Activated CD8-positive, alpha-beta memory T cell treated with anti-CD3 and anti-CD28 coated beads, Interleukin-2, amount 50 U/mL, for 4 hours (primary cell): ENCODE results near the gene PSMC3.
A peak's percentile ranks its signal among the peaks of the same experiment; 100 is the strongest.

Source experiments
- DNase-seq: peaks from one replicate; pipeline ENCODE4 v3.0.0-alpha.2; 2020

Gene PSMC3

DNA sequence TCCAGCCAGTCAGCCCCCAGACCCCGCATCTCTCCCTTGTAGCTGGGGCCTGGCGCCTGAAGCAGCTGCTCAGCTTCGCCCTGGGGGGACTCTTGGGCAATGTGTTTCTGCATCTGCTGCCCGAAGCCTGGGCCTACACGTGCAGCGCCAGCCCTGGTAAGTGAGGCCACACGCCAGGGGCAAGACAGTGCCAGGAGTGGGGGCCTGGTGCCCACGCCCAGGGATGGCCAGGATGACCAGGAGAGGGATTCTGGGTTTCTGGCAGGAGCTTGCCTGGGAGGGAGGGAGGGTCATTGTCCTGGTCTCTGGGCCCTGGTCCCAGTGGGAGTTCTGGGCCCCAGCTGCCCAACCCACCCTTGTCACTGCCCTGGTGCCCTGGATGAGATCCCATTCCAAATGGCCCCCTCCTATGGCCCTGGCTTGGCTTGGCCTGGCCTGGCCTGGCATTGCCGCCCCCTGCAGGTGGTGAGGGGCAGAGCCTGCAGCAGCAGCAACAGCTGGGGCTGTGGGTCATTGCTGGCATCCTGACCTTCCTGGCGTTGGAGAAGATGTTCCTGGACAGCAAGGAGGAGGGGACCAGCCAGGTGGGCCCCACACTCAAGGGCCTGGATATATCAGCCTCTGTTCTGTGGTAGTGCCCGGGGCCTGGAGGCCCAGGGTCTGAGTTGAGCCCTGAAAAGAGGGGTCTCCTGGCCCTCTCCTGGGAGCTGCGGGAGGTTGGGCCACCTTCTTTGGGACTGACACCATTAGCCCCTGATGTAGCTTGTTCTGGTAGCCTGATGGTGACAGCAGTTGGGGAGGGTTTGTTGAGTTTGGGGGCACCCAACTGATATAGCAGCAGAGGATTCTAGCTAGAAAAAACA lies 14.1 kb downstream of the PSMC3 start:
- DNase-seq, result peak; percentile 59

DNA sequence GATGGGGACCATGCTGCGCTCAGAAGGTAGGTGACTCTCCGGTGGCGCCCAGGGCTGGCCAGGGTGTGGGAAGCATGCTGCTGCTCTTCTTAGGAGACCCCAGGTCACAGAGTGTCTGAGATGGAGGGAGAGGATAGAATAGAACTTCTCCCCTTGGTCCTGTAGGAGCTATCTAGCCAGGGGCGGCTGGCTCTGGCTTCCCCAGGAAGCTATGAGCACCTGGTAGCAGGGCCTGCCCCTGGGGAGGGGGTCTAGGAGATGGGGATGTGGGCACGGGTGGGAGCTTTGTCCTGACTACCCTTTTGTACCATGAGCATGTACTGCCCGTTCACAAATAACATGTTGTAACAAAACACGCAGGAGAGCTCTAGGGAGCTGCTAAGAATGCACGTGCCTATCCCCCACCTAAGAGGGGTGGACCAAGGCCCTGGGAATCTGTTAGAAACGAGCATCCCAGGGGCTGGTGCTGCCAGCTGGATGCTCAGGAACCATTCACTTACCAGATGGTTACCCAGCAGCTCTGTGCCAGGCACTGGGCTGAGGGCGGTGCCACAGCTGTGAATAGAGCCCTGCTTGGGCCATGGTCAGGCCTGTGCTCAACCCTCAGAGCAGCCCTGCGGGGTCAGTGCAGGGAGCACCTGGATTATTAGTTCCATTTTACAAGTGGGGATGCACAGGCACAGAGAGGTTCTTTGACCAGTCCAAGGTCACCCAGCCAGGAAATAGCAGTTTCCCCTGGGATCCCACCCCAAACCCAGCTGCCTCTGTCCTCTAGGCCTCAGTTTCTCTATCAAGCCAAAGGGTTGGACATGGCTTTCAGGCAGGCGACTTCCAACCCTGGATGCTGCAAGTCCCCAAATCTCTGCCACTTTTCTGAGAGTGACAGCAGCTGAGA lies 15.6 kb downstream of the PSMC3 start:
- no peak for DNase-seq

DNA sequence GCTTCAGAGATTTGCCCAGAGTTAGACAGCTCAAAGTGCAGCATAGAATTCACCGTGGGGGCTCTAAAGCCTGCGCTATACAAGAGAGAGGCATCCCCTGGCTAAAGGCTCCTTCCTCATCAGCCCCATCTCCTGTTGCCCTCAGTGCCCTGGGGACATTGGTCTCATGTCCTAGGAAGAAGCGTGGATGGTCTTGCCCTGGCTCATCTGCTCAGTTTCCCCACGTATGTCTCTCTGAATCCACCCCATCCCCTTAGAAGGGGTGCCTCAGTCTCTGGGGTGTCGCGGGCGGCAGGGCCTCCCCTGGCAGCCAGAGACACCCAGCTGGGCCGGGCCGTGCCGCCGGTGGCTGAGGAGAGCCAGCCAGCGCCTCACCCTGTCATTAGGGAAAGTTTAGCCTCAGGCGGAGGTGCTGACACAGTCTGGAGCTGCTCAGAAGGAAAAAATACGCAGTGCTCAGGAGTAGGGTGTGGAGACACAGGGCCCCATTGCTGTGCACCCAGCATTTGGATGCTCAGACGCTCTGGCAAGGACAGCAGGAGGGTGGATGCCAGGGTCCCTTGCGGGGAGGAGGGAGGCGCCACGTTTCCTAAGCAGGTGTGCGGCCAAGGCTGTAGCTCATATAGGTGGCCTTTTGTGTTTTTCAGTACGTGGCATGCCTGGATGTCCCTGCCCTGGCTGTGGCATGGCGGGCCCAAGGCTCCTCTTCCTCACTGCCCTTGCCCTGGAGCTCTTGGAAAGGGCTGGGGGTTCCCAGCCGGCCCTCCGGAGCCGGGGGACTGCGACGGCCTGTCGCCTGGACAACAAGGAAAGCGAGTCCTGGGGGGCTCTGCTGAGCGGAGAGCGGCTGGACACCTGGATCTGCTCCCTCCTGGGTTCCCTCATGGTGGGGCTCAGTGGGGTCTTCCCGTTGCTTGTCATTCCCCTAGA lies 16.5 kb downstream of the PSMC3 start:
- DNase-seq, result no peak

DNA sequence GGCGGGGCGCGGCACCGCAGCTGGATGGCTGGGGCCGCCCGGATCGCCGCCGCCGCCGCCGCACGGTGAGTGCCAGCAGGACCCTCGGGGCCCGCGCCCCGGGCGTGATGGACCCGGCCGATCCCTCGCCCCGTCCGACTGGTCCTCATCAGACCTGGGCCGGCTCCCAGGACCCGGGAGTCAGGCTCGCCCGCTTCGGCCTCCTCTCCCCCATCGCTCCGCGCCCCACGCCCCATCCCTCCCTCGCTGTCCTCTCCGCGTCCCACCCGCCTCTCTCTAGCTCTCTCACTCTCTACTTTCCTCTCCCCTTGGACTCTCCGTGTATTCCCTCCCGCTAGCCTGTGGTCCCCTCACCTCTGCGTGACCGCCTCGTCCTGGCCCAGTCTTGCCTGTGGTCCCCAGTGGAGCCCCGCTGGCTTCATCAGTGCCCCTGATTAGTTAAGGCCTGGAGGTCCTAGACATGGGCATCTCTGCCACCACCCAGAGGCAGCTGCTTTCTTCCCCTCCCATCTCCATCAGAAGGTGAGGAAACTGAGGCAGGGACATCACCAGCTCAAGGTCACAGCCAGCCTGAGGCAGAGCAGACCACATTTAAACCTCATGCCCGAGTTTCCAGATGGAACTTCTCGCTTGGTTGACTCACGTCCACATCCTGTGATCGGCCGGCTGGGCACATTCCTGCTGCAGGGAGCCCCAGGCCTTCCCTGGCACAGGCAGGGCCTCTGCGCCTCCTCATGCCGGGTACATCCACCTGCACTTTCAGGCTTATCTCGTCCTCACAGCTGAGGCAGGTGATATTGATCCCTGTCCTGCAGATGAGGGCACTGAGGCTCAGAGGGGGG lies 17.4 kb downstream of the PSMC3 start:
- DNase-seq, result no peak

DNA sequence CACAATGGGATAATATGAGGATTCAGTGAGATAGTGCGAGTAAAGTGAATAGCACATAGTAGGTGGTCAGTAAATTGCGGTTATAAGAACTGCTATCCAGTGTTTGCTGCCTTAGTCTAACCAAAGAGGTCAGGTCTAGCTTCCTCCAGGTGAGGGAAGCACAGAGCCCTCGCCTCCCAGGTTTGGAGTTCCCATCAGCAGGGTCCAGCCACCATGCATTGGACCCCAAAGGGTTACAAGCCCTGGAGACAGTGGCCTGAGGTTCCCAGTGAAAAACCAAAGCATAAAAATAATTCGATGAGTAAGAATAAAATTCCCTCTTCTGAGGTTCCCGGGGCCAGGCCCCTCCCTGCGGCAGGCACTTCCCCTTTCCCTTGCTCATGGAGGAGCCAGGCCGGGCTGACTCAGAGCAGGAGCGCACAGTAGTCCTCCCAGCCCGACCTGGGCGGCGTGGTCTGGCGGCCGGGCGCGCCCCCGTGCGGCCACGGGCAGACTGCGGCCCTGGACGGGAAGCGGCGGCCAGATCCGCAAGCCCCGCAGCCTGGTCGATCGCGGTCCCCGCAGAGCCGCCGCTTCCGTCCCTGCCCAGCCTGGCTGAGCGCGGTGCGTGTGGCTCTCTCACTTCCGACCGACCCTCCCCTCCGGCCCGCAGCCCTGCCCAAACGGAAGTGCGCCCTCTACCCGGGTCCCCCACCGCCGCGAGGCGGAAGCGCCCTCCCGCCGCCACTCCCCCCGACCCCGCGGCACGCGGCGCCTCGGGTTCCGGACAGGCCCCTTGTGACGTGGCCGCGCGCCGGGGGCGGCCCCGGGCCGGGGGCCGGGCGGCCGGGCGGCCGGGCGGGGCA lies 18.3 kb downstream of the PSMC3 start, which contains the start of gene SLC39A13:
TSS of gene SLC39A13 (plus strand) at position 845 of the 845 bp plus-strand sequence. CDS start 1,505 bp downstream, outside the sequence.
- peak; percentile 92 for DNase-seq

DNA sequence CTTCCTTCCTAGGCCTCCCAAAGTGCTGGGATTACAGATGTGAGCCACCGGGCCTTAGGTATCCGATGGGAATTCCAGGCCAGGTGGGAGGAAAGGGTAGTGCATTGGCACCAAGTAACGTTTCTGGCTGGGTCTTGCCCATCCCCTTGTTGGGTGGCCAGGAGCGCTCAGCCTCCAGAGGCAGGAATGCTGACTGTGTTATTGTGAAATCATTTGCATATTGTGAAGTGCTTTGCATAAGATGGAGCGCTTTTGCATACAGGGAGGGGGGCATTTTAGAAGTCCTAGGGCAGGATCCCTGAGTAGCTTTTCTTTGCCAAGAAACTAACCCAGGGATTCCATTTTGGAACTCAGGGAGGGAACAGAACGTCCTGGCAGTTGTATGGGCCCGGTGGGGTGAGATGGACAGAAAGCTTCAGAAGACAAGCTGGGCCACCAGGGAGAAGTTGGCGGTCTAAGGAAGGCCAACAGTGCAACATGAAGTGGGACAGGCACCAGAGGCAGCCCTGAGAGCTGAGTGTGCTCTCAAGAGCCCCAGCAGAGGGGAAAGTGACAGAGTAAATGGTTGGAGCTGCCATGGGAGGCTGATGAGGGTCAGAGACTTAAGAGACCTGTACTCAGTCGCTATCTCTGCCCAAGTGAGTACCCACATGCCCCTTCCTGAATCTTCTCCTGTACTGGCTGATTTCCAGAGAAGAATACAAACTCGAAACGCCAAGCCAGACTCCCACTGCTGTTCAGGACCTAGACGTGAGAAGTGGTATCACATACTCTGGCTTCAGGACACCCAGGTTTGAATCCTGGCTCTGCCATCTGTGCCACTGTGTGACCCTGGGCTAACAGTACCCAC lies 19.1 kb downstream of the PSMC3 start:
- no peak for DNase-seq

DNA sequence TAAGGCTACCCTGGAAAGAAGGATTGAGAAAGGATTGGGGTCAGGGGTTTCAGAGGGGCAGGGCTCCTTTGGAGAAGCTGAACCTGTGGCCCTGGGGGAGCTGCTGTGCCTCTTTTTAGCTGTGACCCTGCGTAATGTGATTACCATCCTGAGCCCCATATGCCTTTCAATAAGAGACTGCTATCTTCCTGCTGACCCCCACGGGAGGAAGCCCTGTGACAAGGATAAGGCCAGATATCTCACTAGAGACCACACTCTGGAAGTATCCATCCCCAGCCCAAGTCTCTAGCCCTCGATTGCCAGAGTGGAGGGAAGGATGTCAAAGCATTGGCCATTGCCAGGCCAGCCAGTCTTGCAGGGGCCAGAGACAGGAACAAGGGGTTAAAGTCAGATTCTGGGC lies 22.7 kb downstream of the PSMC3 start:
- DNase-seq, result no peak

DNA sequence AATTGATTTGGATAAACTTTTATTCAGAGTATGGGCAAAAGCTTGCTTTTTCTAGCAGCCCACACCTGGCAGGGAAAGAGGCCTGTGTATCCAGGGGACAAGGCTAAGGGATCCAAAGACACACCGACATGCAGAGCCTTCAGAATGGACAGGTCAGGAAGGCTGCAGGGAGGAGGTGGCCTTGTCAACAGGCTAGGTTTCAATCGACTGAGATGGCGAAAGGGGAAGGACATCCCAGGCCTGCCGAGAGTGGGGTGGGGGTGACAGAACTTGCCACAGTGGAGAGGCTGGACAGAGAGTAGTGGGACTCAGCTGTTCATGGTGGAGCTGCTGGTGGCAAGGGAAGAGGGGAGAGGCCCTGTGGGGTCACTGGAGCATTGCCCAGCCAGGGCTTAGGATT lies 23.1 kb downstream of the PSMC3 start:
- DNase-seq, result no peak

DNA sequence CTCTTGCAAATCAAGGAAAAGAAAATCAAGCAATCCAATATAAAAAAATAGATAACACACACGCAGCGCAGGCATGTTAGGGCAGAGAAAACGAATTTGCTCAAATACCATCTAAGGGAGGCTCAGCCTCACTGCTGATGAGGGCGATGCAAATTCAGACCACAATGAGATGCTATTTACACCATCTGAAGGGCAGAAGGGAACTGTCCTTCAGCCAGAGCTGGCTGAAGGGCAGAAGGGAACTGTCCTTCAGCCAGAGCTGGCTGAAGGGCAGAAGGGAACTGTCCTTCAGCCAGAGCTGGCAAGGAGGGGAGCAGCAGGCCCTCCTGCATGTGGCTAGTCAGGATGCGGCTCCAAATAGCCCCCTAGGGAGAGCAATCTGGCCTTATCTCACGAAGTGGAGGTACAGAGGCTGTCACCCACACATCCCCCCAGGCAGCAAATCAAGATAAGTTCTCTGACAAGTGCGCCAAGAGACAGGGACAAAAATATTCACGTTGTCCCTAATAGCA lies 25.4 kb downstream of the PSMC3 start:
- DNase-seq, result no peak

DNA sequence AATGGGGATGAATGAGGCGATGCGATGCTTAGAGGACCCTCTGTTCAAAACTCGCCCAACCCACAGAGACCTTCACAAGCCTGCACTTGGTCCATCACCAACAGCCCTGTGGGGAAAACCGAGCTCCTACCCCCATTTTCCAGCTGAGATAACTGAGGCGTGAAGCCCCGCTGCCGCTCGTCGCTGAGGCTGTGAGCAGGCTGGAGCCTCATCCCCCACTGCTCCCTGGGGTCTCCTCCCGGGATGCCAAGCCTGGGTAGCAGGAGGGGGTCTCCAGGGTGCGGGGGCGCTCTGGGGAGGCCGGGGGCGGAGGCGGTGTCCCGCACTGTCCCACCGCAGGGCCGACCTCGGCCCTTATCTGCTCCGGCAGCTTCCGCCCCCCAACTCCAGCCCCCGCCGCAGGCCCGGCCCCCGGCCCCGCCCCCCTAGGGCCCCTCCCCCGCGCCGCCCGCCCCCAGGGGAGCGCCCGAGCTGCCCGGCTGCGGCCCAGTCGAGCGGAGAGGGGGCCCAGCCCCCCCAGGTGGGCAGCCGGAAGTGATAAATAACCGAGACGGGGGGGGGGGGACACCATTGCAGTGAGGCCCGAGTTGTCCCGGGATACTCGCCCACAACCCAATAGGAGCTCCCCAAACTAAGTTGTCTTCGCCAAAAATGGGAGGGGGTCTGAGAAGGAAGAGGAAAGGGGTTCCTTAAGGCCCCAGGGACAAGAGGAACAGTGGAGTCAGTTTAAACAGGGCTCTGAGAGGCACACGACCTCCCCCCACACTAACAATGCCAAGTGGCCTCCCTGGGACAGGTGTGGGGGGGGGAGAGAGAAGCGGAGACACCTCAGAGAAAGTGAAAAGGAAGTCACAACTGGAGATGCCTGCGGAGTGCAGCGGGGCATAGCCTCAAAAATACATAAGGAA lies 26.1 kb downstream of the PSMC3 start:
- DNase-seq, result no peak

DNA sequence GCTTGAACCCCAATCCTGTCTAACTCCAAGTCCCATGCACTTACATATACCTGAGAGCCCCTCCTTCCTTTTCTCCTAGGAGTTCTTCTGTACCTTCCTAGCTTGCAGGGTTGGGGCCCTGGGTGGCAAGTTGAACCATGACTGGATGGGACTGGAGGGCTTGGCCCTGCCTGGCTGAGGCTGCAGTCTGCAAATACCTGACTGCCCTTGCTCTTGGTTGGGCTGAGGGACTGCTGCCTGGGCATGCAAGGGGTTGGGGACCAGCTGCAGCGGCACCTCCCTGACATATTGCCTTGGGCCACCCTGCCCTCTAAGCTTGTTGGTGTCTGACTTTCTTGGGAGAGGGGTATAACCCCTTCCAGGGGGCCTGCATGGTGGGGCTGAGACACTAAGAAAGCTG lies 27.7 kb downstream of the PSMC3 start:
- no peak for DNase-seq

DNA sequence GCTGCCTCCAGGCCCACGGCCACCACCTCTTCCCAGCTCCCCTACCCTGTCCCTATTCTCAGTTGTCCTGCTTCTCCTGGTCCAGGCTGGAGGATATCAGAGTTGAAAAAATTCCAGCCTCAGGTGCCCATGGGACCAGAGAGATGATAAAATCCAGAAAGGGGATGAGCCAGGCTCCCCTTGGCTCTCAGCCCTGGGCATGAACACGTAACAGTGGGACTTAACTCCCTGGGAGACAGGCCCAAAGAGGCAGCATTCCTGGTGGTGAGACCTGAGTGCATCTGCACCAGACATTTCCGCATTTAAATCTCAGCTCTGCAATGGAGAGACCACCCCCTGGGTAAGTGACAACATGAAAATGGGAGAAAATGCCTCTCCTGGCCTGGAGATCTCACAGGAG lies 28.2 kb downstream of the PSMC3 start:
- no peak for DNase-seq

DNA sequence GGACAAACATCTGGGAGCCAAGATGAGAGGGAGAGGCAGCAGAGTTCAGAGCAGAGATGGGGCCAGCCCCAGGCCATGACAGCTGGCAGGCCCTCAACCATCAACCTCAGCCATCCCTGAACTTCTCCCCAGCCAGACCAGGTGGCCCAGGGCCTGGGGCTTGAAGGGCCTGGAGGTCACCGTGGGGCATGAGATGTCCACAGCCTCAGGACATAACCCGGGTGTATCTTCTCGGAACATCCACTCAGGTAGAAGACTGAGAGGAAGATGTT lies 30.3 kb downstream of the PSMC3 start:
- no peak for DNase-seq

DNA sequence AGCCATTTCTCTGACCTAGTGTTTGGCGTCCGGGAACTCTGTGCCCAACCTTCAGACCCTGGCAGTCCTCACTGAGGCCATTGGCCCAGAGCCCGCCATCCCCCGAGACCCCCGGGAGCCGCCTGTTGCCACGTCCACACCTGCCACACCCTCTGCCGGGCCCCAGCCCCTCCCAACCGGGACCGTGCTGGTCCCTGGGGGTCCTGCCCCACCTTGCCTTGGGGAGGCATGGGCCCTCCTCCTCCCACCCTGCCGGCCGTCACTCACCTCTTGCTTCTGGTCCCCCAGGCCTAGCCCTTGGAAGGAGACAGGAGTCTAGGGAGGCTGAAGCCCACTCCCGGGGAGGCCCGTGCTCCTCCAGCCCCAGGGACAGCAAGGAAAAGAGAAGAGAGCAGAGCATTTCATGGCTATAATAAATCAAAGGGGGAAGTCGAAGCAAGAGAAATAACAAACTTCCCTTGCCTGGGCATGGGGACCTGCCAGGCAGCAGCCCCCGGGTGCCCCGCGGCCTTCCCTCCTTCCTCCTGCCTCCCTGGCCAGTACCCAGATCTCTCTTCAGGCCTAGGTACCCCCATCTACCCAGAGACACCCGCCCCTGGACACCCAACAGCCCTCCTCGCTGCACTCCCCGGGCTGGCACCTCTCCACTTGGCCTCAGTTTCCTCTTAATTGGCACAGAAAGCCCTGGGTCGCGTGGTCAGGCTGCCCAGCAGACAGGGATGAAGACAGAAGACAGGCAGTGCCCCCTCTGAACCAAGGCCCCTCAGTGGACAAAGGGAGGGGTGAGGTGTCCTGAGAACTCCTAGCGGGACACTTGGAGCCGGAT lies 30.8 kb downstream of the PSMC3 start:
- DNase-seq, result no peak

DNA sequence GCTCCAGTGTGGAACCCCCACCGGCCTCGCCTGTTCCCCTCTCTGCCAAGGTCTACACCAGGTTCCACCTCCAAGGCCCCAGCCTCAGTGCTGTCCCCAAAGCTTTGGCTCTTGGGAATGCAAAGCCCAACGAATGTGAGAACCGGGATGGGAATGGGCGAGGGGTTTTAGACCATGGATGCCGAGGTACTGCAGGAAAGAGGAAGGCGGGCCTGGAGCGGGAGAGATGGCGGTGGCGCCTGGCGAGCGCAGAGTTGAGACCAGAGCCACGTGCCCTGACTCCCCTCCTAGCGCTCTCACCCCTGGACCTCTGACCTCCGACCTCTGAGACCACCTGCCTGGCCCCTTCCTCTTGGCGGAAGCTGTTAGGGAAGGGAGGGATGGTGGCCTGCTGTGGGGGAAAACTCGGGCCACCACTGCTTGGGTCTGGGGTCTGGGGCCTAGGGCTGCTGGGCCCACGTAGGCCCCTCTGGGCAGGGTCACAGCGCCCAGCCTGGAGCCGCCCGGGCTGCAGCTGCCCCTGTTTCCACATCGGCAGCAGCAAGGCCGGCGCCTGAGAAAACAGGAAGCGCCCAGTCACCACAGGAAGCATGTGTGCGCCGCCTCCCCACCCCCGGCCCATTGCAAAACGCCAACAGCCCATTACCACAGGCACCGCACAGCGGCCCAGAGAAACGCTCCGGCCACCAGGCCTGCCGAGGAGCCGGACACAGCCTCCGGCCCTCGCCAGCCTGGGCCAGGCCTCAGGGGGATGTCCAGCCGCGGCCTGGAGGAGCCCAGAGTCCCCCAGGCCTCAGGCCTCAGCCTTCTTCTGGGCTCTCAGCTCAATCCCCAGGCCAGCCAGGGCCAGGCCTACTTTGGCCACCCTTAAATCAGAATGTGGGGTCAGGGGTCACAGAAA lies 31.7 kb downstream of the PSMC3 start:
- DNase-seq, result peak; percentile 55

DNA sequence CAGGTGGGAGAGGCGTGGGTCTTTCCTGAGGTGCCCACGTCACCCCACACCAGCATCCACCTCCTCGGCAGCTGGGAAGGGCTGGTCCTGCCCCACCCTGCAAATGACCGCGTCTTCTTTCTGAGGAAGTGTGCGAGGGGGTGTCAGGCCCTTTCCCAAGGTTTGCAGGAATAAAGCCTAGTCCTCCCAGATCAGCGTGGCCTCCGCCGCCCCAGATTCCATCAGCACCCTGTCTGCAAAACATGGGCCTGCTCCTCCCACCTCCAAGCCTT lies 32.3 kb downstream of the PSMC3 start:
- DNase-seq, result no peak
